Endothelial cell of umbilical vein (primary cell): ENCODE measurements around the gene ASS1.
"Not testable (repeated sequence)": the region's sequence is repeated elsewhere in the genome, so short reads cannot be mapped to it uniquely, and the experiment has no call there.

Source experiments
- TF ChIP-seq, protein P1 (sequence below), 2 donors: IDR thresholded peaks; 1 replicate in 1 of 2; 2 replicates in 1 of 2; pipeline ENCODE4 v1.5.1; 2011; ENCODE audit warnings: low read length in 2 of 2, mild to moderate bottlenecking in 2 of 2, moderate library complexity in 2 of 2, control low read depth in 1 of 2, inconsistent platforms in 1 of 2, low read depth in 1 of 2; ENCODE audit not compliant: insufficient read depth in 1 of 2; ENCODE audit errors: extremely low read depth in 1 of 2
- TF ChIP-seq, protein P2 (sequence below): IDR thresholded peaks from 2 replicates; pipeline ENCODE4 v1.6.1; 2011; ENCODE audit not compliant: insufficient read depth, insufficient read length

DNA sequence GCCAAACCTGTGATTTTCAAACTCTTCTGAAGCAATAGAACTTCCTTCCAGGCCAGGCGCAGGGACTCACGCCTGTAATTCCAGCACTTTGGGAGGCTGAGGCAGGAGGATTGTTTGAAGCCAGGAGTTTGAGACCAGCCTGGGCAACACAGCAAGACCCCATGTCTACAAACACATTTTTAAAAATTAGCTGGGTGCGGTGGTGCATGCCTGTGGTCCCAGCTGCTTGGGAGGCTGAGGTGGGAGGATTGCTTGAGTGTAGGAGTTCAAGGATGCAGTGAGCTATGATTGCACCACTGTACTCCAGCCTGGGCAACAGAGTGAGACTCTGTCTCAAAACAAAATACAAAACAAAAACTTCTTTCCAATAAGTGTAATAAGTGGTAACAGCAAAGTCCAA, 43.0 kb upstream of the ASS1 start:
- TF ChIP-seq, protein P1, sequence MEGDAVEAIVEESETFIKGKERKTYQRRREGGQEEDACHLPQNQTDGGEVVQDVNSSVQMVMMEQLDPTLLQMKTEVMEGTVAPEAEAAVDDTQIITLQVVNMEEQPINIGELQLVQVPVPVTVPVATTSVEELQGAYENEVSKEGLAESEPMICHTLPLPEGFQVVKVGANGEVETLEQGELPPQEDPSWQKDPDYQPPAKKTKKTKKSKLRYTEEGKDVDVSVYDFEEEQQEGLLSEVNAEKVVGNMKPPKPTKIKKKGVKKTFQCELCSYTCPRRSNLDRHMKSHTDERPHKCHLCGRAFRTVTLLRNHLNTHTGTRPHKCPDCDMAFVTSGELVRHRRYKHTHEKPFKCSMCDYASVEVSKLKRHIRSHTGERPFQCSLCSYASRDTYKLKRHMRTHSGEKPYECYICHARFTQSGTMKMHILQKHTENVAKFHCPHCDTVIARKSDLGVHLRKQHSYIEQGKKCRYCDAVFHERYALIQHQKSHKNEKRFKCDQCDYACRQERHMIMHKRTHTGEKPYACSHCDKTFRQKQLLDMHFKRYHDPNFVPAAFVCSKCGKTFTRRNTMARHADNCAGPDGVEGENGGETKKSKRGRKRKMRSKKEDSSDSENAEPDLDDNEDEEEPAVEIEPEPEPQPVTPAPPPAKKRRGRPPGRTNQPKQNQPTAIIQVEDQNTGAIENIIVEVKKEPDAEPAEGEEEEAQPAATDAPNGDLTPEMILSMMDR (IDR thresholded peaks at IDR 0.05; ENCODE audit: extremely low read depth in 1 of 2, insufficient read depth in 1 of 2, low read depth in 1 of 2, low read length in 2 of 2) = not testable (repeated sequence)
- TF ChIP-seq, protein P2, sequence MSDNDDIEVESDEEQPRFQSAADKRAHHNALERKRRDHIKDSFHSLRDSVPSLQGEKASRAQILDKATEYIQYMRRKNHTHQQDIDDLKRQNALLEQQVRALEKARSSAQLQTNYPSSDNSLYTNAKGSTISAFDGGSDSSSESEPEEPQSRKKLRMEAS = not testable (repeated sequence)
